Stimulated activated CD8-positive, alpha-beta memory T cell treated with anti-CD3 and anti-CD28 coated beads, Interleukin-12 subunit alpha, Interleukin-12 subunit beta, amount 100 ng/mL, for 1 hour (primary cell): ENCODE data around the gene MFAP5.
"Not testable (repeated sequence)": the region's sequence is repeated elsewhere in the genome, so short reads cannot be mapped to it uniquely, and the experiment has no call there.

Experiments used
- DNase-seq: peaks from one replicate; pipeline ENCODE4 v3.0.0-alpha.2; 2020; ENCODE audit warnings: low read depth

MFAP5 gene

DNA sequence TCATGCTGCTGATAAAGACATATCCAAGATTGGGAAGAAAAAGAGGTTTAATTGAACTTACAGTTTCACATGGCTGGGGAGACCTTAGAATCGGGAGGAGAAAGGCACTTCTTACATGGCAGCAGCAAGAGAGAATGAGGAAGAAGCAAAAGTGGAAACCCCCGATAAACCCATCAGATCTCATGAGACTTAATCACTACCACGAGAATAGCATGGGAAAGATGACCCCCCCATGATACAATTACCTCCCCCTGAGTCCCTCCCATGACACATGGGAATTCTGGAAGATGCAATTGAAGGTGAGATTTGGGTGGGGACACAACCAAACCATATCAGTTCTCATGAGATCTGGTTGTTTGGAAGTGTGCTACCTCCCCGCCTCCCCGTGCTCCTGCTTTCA is 9.8 kb upstream of the MFAP5 start:
- DNase-seq = no peak

DNA sequence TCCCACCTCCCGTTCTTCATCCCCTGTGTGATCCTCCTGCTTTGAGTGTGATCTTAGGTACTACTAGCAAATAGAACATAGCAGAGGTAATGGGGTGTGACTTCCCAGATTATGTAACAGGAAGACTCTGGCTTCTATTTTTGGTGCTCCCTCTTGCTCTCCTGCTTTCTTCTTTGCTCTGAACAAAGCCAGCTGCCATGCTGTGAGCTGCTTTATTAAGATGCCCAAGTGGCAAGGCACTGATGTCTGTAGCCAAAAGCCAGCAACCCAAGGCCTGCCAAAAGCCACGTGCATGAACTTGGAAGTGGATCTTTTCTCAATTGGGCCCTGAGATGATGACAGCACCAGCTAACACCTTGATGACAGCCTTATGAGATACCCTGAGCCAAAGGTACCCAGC is 5.8 kb upstream of the MFAP5 start:
- no peak for DNase-seq

DNA sequence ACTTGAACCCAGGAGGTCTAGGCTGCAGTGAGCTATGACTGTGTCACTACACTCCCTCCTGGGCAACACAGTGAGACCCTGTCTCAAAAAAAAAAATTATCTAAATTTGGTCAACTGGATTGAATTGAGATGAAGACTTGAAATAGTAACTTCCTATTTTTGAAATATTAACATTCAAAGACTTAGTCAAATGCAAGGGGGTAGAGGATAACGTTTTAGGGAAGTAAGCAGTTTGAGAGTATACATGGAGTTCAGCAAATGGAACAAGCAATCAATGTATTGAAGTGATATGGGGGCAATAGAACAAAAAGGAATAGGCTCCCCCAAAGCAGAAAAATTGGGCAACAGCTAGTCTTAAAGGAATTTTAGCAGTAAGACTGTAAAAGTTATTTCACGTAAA is 4.6 kb upstream of the MFAP5 start:
- no peak for DNase-seq

DNA sequence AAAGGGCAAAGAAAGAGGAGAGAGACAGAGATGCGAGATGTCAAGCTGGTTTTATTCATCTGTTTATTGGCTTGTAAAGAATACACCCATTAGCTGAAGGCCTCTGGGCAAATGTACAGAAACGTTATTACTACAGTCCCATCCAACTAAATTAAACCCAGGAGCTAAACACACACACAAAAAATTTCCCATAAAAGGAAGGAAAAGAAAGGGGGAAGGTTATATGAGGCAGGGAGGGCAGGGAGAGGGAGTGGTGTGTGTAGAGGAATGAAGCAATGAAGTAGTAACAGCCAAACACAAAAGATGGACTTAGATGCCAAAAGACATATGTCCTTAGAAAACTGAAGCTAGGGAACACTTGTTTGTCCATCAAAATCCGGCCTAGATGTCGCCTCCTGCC is 3.1 kb upstream of the MFAP5 start:
- no peak for DNase-seq

DNA sequence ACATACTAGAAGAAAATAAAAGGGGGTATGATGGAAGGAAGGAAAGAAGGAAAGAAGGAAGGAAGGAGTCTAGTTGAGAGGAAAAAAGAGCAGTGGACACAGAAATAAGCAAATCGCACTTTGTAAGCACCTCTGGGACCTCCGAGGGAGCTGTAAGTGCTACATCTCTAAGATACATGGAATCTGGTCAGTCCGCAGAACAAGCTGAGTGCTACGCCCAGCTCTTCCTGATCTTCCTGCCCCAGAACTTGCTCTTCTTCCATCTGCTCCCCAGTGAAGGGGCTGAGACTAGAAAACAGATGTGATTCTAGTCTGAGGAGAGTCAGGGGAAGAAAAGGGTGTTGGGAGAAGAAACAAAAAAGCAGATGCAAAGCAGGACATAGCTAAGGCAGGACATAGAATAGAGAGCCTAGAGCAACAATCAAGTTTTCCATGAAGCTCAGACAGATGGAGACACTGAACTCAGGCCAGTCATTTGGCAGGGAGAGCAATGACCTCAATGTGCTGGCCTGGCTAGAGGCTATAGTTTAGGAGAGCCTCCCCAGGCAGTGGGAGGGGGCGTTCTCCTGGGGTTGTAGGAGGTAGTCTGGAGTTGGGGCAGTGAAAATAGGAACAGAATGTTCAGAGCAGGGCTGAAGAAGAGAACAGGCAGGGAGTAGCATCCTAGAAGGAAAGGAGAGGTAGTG is 1.7 kb upstream of the MFAP5 start:
- no peak for DNase-seq

DNA sequence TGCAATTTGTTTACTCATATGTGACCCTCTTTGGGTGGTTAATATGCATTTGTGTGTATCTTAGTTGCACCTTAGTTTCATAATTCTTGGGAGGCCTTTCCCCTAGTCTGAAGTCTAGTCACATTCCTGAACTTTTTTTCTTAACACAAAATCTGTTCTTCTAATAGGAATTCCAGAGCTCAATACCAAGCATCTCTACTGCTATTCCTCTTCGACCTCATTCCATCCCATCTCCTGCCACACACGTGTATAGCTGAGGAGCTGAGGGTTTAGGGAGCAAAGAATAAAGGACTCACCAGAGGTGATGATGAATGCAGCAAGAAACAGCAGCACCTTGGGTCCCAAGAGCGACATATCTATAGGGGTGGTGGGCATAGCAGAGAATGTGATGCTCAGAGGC is 875 bp downstream of the MFAP5 start:
- no peak for DNase-seq

DNA sequence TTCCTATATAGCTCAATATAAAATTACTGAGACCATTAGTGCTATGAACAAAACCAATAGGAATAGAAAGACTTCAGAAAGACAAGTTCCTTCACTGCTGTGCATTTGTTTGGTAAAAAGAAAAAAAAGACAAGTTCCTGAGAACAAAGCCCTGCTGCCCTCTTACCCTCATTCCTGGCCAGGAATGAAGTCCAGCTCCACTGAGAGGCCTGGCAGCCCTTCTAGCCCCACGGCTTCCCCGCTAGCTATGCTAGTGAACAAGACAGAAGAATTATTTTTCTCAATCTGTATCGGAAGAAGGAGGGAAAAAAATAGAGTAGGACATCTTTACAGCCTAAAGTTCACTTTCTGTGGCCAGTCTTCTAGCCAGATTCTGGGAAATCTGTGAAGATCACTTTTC is 1.6 kb downstream of the MFAP5 start:
- DNase-seq = no peak

DNA sequence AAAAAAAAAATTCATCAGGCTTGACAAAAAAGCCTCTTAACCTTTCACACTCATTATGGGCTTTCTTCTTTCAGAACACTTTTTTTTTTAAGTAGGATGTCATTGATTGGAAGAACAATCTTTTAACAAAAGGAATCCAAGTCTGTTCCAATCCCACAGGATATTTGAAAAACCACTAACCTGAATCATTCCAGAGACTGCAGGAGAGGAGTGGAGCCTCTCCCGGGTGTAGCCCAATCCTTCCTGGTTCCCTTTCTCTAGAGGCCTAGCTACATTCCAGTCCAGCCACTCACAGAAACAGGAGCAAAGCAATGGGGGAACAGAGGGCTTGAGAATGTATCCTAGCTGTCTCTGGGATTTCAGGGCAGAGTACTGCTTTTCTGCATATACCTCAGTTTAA is 4.3 kb downstream of the MFAP5 start:
- no peak for DNase-seq

DNA sequence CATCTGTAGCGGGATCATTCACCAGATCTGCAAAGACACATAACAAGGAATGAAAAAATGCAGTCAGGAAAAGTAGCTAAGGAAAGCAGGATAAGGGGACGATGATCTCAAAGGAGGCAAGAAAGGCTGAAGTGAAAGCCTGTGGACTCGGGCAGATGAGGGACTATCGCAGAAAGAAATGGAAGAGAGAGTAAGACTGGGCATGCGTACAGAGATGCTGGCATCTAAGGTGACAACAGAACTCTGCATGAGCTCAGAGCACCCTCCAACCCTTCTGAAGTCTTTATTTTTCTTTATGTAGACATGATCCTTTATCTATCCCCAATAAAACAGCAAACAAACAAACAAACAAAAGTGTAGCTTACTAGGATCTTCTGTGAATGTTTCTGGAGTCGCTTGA is 7.2 kb downstream of the MFAP5 start:
- no peak for DNase-seq

DNA sequence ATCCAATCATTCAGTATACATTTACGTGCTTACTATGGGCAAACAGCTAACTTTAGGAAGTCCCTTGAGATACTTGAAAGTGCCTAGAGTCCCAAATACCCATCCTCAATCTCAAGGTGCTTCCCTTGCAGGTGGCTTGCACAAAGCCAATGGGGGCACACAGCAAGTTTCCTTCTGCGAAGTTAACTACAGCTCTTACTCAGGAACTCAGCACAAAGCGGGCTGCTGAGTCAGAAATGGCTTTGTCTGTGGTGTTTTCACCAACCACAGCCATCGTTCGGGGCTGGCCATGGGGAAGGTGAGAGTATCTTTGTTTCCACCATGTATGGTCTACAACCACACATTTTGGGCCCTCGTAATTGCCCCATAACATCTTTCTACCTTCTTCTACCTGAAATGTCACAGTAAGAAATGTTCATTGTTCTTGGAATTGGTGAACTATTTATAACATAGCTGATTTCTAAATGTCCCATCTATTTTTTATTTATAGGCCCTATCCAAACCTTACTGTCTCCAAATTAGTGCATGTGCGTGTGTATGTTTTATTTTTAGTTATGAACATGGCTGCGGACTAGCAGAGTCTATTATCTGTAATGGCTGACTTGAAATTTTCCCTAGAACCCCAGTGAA is 13.9 kb downstream of the MFAP5 start:
- no peak for DNase-seq

DNA sequence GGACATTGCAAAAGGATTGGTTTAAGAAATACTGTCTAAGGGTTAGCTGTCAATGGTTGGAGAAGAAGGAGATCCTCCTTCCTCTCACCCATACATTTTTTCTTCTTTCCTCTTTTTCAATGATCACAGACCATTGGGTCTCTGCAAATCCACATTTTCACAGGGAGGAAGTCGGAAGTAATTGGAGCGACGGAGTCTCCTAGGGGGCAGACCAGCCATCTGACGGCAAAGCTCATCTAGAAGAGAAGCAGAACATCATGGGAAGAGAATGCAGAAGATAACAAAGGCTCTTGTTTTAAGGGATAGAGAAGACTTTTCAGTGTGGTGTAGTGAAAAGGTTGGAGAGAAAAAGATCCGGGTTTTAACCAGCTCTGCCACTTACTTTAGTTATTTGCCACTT is 14.7 kb downstream of the MFAP5 start:
- DNase-seq = no peak

DNA sequence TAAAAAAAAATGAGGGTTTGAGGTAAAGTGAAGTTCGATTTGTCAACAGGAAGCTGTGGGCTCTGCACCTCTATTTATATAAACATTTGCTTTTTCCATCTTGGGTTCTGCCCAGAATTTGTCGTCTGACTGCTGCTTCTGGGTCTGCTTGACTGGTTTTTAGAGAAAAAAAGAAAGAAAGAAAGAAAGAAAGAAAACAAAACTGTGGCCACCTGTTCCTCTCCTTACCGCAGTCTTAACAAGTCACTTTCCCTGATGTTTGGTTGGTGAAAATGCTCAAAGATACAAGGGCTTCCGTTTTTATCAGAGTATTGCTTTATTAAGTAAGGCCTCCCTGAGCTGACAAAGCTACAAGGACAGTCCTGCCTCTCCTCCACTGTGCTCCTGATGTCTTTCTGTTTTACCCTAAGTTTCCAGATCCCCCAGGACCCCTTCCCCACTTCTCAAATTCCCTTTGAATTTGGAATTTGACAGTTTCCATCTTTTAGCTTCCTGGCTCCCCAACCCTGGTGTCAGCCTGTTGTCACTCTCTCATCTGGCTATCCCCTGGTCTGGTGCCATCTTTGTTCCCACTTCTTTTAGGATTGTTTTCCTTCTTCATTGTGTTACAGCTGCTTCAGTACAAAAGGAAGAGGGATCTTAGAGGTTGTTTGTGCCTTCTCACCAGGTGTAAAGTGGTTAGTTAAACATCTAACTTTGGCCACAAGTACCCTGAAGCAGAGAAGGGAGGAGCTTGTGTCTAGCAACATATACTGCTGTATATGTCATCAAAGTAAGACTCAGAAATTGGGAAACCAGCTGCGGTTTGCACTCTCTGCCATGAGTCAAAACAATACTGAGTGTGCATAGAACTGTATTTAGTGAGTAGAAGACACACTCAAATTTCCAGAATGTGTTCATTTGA is 18.0 kb downstream of the MFAP5 start:
- DNase-seq = no peak

DNA sequence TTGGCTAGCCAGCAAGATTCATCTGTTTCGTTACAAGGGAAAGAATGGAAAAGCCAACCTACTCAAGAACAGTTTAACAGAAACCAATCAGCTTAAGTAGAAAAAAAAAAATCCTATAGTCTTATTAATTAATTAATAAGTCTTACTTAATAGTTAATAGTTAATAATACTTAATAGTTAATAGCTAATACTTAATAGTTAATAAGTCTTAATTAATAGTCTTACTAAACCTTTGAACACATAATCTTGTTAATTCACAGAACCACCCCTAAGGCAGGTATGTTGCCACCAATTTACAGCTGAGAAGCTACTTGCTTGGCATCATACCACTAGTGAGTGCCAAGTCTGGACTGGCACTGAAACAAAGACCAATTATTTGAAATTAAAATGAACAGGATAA is 19.9 kb downstream of the MFAP5 start:
- DNase-seq = no peak

DNA sequence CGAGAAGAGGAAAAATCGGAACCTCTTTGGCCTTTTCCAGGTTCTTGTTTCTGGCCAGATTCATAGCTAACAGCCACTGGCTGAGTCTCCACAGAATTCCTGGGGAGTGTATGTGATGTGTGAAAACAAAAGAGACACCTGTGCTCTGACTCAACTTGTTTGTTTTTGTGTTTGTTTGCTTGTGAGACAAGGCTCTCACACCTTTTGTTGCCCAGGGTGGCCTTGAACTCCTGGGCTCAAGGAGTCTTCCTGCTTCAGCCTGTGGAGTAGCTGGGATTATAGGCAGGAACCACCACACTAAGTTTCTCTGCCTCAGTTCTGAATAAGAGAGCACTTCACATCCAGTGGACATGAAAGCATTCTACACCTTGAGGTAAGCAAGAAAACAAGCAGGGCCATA is 22.7 kb downstream of the MFAP5 start:
- DNase-seq = no peak

DNA sequence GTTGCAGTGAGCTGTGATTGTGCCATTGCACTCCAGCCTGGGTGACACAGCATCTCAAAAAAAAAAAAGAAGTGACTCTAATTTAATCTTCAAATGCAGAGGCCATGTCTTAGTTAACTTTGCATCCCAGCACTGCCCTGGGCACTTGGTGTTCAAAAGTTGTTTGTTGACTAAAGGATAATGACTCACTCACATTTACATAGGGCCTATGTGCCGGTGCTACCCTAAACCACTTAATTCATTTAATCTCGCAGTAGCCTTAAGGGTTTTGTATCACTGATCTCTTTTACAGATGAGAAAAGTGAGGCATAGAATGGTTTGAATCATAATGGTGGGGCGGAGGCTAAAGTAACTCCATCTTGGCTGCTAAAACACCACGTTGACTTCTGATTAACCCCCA is 23.7 kb downstream of the MFAP5 start:
- no peak for DNase-seq

DNA sequence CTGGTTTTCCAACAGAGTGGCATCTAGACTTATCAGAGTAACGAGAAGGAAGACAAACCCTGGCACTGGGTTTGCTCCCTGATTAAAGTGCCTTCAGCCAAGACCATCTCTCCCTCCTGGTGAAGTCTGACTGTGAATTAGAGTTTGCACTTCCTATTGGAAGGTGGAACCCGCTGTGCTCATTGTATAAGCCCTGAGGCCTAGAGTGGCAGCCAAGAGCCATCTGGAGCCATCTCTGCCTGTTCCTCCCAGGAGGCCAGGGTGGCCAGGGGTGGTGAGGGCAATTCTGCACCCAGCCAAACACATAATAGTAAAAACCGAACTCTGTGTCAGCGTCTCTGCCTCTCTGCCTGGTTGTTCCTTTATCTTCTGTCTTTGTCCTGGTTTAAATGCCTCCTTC is 25.0 kb downstream of the MFAP5 start:
- DNase-seq = no peak

DNA sequence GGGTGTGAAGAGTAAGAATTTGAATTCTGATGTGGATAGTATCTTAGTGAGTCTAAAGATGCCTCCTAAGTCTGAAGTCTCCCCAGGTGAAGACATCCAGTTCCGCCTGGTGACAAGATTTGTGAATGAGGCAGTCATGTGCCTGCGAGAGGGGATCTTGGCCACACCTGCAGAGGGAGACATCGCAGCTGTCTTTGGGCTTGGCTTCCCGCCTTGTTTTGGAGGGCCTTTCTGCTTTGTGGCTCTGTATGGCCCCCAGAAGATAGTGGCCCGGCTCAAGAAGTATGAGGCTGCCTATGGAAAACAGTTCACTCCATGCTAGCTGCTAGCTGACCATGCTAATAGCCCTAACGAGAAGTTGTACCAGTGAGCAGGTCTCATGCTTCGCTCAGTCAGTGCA is 25.4 kb downstream of the MFAP5 start:
- no peak for DNase-seq

DNA sequence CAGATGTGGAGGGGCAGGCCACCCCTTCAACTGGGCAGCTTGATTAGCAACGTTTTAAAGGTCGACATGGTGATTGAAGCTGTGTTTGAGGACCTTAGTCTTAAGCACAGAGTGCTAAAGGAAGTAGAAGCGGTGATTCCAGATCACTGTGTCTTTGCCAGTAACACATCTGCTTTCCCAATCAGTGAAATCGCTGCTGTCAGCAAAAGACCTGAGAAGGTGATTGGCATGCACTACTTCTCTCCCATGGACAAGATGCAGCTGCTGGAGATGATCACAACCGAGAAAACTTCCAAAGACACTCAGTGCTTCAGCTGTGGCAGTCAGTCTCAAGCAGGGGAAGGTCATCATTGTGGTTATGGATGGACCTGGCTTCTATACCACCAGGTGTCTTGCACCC is 26.0 kb downstream of the MFAP5 start:
- no peak for DNase-seq

DNA sequence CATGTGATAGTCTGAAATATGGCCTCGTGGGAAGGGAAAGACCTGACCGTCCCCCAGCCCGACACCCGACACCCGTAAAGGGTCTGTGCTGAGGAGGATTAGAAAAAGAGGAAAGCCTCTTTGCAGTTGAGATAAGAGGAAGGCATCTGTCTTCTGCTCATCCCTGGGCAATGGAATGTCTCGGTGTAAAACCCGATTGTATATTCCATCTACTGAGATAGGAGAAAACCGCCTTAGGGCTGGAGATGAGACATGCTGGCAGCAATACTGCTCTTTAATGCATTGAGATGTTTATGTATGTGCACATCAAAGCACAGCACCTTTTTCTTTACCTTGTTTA is 26.6 kb downstream of the MFAP5 start:
- DNase-seq = not testable (repeated sequence)

DNA sequence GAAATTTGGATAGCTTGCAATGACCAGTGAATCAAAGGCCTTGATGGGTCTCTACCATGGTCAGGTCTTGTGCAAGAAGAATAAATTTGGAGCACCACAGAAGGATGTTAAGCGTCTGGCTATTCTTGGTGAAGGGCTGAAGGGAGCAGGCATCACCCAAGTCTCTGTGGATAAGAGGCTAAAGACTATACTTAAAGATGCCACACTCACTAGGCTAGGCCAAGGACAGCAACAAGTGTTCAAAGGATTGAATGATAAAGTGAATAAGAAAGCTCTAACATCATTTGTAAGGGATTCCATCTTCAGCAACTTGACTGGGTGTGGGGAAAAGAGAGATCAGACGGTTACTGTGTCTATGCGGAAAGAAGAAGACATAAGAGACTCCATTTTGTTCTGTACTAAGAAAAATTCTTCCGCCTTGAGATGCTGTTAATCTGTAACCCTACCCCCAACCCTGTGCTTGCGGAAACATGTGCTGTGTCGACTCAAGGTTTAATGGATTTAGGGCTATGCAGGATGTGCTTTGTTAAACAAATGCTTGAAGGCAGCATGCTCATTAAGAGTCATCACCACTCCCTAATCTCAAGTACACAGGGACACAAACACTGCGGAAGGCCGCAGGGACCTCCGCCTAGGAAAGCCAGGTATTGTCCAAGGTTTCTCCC is 27.2 kb downstream of the MFAP5 start:
- DNase-seq = not testable (repeated sequence)

DNA sequence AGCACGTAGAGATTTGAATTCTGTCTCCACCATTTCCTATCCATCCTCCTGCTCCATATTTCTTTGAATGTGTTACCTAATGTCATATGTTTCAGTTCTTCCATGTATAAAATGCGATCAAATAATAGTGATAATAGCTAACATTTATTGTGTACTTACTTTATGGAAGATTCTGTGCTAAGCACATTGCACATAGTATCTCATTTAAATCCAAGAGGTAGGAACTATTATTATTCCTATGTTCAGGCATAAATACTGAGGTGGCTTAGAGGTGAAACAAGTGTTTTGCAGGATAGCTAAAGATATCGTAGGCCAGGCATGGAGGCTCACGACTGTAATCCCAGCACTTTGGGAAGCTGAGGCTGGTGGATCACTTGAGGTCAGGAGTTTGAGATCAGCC is 32.5 kb downstream of the MFAP5 start:
- no peak for DNase-seq

DNA sequence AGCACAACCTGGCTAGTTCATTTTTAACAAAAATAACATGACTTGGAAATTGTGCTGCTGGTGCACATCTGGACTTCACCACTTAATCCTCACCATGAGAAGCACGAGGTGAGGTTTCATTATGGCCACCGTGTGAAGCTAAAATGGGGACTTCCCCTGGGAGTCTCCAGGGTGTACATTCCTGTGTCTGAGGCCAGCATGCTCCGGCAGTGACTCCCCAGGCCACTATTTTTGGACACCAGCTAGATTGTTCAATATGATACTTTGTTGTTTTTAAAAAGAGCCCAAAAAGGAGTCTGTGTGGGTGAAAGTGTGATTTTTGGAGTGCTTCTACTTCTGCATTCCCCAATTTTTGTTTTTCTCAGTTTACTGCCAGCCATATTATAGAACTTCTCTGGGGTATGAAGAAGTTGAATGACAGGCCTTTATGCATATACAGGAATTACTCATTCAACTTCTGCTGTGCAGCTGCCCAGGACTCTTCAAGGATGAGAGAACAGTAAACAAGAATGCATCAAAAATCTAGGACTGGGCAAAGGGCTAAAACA is 33.1 kb downstream of the MFAP5 start:
- DNase-seq = no peak

DNA sequence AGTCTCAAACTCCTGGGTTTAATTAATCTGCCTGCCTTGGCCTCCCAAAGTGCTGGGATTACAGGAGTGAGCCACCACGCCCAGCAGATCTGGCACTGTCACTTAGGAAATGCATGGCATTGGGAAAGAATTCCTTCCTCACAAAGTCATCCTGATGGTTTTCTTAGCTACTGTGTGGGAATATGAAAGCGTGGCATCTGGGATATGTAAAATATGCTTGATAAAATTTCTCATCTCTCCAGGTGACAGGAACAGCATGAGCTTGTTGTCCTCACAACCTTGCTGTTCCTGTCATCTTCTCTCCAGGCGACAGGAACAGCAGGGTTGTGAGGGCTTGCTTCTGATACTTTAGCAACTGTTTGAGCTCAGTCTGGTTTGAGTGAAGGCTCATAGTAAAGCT is 33.9 kb downstream of the MFAP5 start:
- no peak for DNase-seq
